ENCODE data around the gene GPN2.

- TF ChIP-seq CTCF (IDR thresholded peaks at IDR 0.05) (no peak), POLR2AphosphoS5 (IDR thresholded peaks at IDR 0.05; ENCODE audit: low read depth, low read length) (no peak), SIN3A (IDR thresholded peaks at IDR 0.05; ENCODE audit: borderline replicate concordance, insufficient read depth, low read depth, low read length) (no peak), REST (IDR thresholded peaks at IDR 0.05; ENCODE audit: insufficient read depth in 1 of 2, low read depth in 2 of 2, low read length in 1 of 2) (no peak), TCF7L2 (IDR thresholded peaks at IDR 0.05; ENCODE audit: low read depth, low read length) (no peak)
Measured at GRCh38 chr1:26911399-26912146, 21.5 kb upstream of the GPN2 start.
